ENCODE results near the gene AIFM3. TPM values are rescaled to one million over a fixed set of nuclear protein-coding genes. Genes with fewer than 3 reads are reported as not detected.

The AIFM3 gene
- total and polyA plus RNA-seq, 2 of the 4 experiments (the other 2 are of a cell fraction): 0.09 to 0.18 TPM

GRCh38 chr22:20998411-20999336, 31.6 kb downstream of the AIFM3 start (continued):
- TF ChIP-seq BHLHE40 (IDR thresholded peaks at IDR 0.05; ENCODE audit: low read depth, low read length) (no peak), RFX5 (IDR thresholded peaks at IDR 0.05; ENCODE audit: low read depth, low read length) (no peak)

GRCh38 chr22:20999350-21000206, 32.5 kb downstream of the AIFM3 start:
- POLR2A ChIA-PET (ENCODE audit: unreplicated experiment): no interaction called here
- no peak overlapping the region for H3K4ac ChIP-seq (ENCODE audit: low read depth, low read length)
- H4K20me1 ChIP-seq (ENCODE audit: insufficient read depth, low read length): peaks cover 9% of the 10 kb centered on the region; the same call in 1 of the 2 replicates
- H3K18ac ChIP-seq (ENCODE audit: low read depth, low read length): no peak overlapping the region
- H4K8ac ChIP-seq (ENCODE audit: low read depth in 2 of 2, low read length in 2 of 2): no peak overlapping the region
- dilution Hi-C loops (cut with HindIII; ENCODE audit: low sequenced_read_pairs, unreplicated experiment): no loop called here
- no peak overlapping the region for H3K4me2 ChIP-seq (ENCODE audit: low read depth, low read length)
- no peak overlapping the region for H3K4me3 ChIP-seq (ENCODE audit: insufficient read depth, low read depth, low read length)
- H3K56ac ChIP-seq (ENCODE audit: extremely low read depth, insufficient read depth, low read length): no peak overlapping the region
- intact Hi-C loops (cut with micrococcal nuclease): no loop called here
- H3K27me3 ChIP-seq (ENCODE audit: control insufficient read depth, insufficient read depth, low read length): no peaks in the 10 kb centered on the region
- no peak overlapping the region for H4K5ac ChIP-seq (ENCODE audit: low read depth, low read length)
- no peak overlapping the region for H3K27ac ChIP-seq (ENCODE audit: insufficient read depth, low read length)
- in situ Hi-C loops (cut with MboI; ENCODE audit: low sequenced_read_pairs): no loop called here
- DNase-seq (no peak), ATAC-seq (ENCODE audit: low read depth) (no peak)
- H3K9me1 ChIP-seq (ENCODE audit: insufficient read depth, low read length): peaks cover 13% of the 10 kb centered on the region; the same call in 1 of the 2 replicates
- H3K23ac ChIP-seq (ENCODE audit: low read depth, low read length): no peak overlapping the region
- H2BK5ac ChIP-seq (ENCODE audit: low read depth, low read length, poor library complexity, severe bottlenecking): no peak overlapping the region
- H2AK9ac ChIP-seq (replicated peaks; ENCODE audit: low read depth, low read length, poor library complexity): no peak overlapping the region
- peaks cover 39% of the 10 kb centered on the region for H3K36me3 ChIP-seq (ENCODE audit: control insufficient read depth, insufficient read depth, low read length)
- CTCF ChIA-PET: interaction anchor here (0.9 kb wide), 1 partner anchor 17 kb away, joined by 3 read pairs; the partner anchor contains the start of gene LZTR1
- H3K4me1 ChIP-seq (ENCODE audit: control insufficient read depth, insufficient read depth, low read length): peaks cover 15% of the 10 kb centered on the region
- H2BK15ac ChIP-seq (ENCODE audit: low read depth, low read length): no peak overlapping the region
- H2AFZ ChIP-seq (replicated peaks; ENCODE audit: low read length, poor library complexity): peak overlapping the region; percentile 17
- no peak overlapping the region for H2BK120ac ChIP-seq (ENCODE audit: low read depth, low read length)
- H3K9me3 ChIP-seq (ENCODE audit: control insufficient read depth, insufficient read depth, low read length): no peaks in the 10 kb centered on the region
- no TSS peak for BruUV-seq (replicated peaks)
- H3K9ac ChIP-seq (ENCODE audit: low read depth, low read length): no peak overlapping the region
- H2AK5ac ChIP-seq (ENCODE audit: low read depth, low read length): no peak overlapping the region
- no peak overlapping the region for H2BK20ac ChIP-seq (ENCODE audit: low read depth, low read length)
- no peak overlapping the region for H3K14ac ChIP-seq (replicated peaks; ENCODE audit: low read depth, low read length)
- no peak overlapping the region for H4K91ac ChIP-seq (ENCODE audit: insufficient read depth, low read depth, low read length)
- H3K79me1 ChIP-seq (ENCODE audit: low read depth in 1 of 2, low read length in 2 of 2): peaks cover 19 to 49% of the 10 kb centered on the region in 2 experiments
- WGBS, 2 experiments (ENCODE audit: extremely low coverage in 2 of 2, insufficient read length in 1 of 2): 98% methylated on average over 15 of the region's 27 CpGs; no CpG with 5 or more reads in 1 of the 2 experiments
- TF ChIP-seq MXI1 (IDR thresholded peaks at IDR 0.05; ENCODE audit: borderline replicate concordance, low read depth, low read length) (no peak), RCOR1 (IDR thresholded peaks at IDR 0.05; ENCODE audit: insufficient replicate concordance, low read length) (no peak), FOS (IDR thresholded peaks at IDR 0.05; ENCODE audit: low read depth, low read length) (no peak), CHD1 (IDR thresholded peaks at IDR 0.05; ENCODE audit: low read depth, low read length) (no peak), NFE2L2 (IDR thresholded peaks at IDR 0.05; ENCODE audit: low read depth, low read length) (no peak), BHLHE40 (IDR thresholded peaks at IDR 0.05; ENCODE audit: low read depth, low read length) (no peak), RAD21 (IDR thresholded peaks at IDR 0.05; ENCODE audit: low read length) (no peak), POLR2A (IDR thresholded peaks at IDR 0.05; ENCODE audit: low read depth, low read length) (no peak), CEBPB (IDR thresholded peaks at IDR 0.05; ENCODE audit: low read depth, low read length) (no peak), MAZ (IDR thresholded peaks at IDR 0.05; ENCODE audit: borderline replicate concordance, low read depth, low read length) (no peak)
- TF ChIP-seq, protein P1, sequence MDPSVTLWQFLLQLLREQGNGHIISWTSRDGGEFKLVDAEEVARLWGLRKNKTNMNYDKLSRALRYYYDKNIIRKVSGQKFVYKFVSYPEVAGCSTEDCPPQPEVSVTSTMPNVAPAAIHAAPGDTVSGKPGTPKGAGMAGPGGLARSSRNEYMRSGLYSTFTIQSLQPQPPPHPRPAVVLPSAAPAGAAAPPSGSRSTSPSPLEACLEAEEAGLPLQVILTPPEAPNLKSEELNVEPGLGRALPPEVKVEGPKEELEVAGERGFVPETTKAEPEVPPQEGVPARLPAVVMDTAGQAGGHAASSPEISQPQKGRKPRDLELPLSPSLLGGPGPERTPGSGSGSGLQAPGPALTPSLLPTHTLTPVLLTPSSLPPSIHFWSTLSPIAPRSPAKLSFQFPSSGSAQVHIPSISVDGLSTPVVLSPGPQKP (IDR thresholded peaks at IDR 0.05; ENCODE audit: borderline replicate concordance, low read depth, low read length): no peak

Measured in IMR-90 (cell line).